Measurements from ENCODE around the gene MCM9. TPM values are rescaled to one million over a fixed set of nuclear protein-coding genes. Genes with fewer than 3 reads are reported as not detected.
"Not testable (repeated sequence)": the region's sequence is repeated elsewhere in the genome, so short reads cannot be mapped to it uniquely, and the experiment has no call there.

MCM9 gene
- polyA plus RNA-seq, 4 donors = 22.6 to 25.4 (median 23.6) TPM

GRCh38 chr6:118808793-118809638 is 125.9 kb downstream of the MCM9 start:
- DNase-seq (ENCODE audit: low read depth in 4 of 4, low spot score in 3 of 4) = no peak

- no peak for DNase-seq (ENCODE audit: low read depth in 4 of 4, low spot score in 3 of 4)
These were observed 130.9 kb downstream of the MCM9 start for GRCh38 chr6:118804091-118804490.

- DNase-seq (ENCODE audit: low read depth in 4 of 4, low spot score in 3 of 4) = no peak
These were observed 133.7 kb downstream of the MCM9 start for GRCh38 chr6:118801257-118801656.

- DNase-seq (ENCODE audit: low read depth in 4 of 4, low spot score in 3 of 4) = peak; percentile 73 to 81 (median 76)
These were observed 134.4 kb downstream of the MCM9 start for GRCh38 chr6:118800394-118801071.

GRCh38 chr6:118799826-118800225 is 135.1 kb downstream of the MCM9 start:
- no peak for DNase-seq (ENCODE audit: low read depth in 4 of 4, low spot score in 3 of 4)

- not testable (repeated sequence) for DNase-seq (ENCODE audit: low read depth in 4 of 4, low spot score in 3 of 4)
These were observed 138.4 kb downstream of the MCM9 start for GRCh38 chr6:118796548-118796947.

GRCh38 chr6:118791499-118791898 is 143.5 kb downstream of the MCM9 start:
- no peak for DNase-seq (ENCODE audit: low read depth in 4 of 4, low spot score in 3 of 4)

GRCh38 chr6:118789954-118790353 is 145.0 kb downstream of the MCM9 start:
- DNase-seq (ENCODE audit: low read depth in 4 of 4, low spot score in 3 of 4) = no peak

GRCh38 chr6:118789419-118789818 is 145.5 kb downstream of the MCM9 start:
- DNase-seq (ENCODE audit: low read depth in 4 of 4, low spot score in 3 of 4) = no peak

GRCh38 chr6:118788702-118789101 is 146.3 kb downstream of the MCM9 start:
- DNase-seq (ENCODE audit: low read depth in 4 of 4, low spot score in 3 of 4) = no peak

- no peak for DNase-seq (ENCODE audit: low read depth in 4 of 4, low spot score in 3 of 4)
These were observed 147.1 kb downstream of the MCM9 start for GRCh38 chr6:118787724-118788423.

GRCh38 chr6:118786596-118787453 is 148.1 kb downstream of the MCM9 start:
- no peak for DNase-seq (ENCODE audit: low read depth in 4 of 4, low spot score in 3 of 4)

GRCh38 chr6:118785601-118786000 is 149.4 kb downstream of the MCM9 start:
- no peak for DNase-seq (ENCODE audit: low read depth in 4 of 4, low spot score in 3 of 4)

- no peak for DNase-seq (ENCODE audit: low read depth in 4 of 4, low spot score in 3 of 4)
These were observed 150.3 kb downstream of the MCM9 start for GRCh38 chr6:118784641-118785164.

GRCh38 chr6:118783931-118784550 is 150.9 kb downstream of the MCM9 start:
- no peak for DNase-seq (ENCODE audit: low read depth in 4 of 4, low spot score in 3 of 4)

GRCh38 chr6:118782651-118783050 is 152.3 kb downstream of the MCM9 start:
- no peak for DNase-seq (ENCODE audit: low read depth in 4 of 4, low spot score in 3 of 4)

GRCh38 chr6:118781897-118782296 is 153.1 kb downstream of the MCM9 start:
- DNase-seq (ENCODE audit: low read depth in 4 of 4, low spot score in 3 of 4) = no peak

- DNase-seq (ENCODE audit: low read depth in 4 of 4, low spot score in 3 of 4) = no peak
These were observed 154.3 kb downstream of the MCM9 start for GRCh38 chr6:118780668-118781067.
